Jurkat, Clone E6-1 (cell line): ENCODE measurements around the gene SLC27A2.

Experiments
- DNase-seq: peaks from one replicate; pipeline ENCODE4 v3.0.0-alpha.2; 2011; ENCODE audit warnings: low read depth, low spot score
- H3K4me3 ChIP-seq: 2 replicates; pipeline ENCODE4 v1.5.1; 2011; ENCODE audit warnings: mild to moderate bottlenecking, low read length, control low read depth, moderate library complexity

SLC27A2 gene

DNA sequence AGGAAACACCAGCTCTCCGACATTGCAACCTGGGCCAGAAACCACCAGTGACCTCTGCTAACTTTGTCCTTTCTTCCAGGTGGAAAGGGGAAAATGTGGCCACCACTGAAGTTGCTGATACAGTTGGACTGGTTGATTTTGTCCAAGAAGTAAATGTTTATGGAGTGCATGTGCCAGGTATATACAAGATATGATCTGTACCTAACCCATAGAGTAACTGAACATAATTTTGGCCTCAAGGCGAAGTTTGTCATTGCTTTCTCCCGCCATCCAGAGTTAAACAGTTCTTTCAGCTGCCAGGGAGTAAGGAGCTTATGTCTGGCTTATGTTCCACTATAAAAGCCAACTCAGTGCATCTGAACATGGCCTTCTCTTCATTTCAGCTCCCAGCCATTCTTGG lies 46.9 kb downstream of the SLC27A2 start:
- no peak overlapping the region for H3K4me3 ChIP-seq

DNA sequence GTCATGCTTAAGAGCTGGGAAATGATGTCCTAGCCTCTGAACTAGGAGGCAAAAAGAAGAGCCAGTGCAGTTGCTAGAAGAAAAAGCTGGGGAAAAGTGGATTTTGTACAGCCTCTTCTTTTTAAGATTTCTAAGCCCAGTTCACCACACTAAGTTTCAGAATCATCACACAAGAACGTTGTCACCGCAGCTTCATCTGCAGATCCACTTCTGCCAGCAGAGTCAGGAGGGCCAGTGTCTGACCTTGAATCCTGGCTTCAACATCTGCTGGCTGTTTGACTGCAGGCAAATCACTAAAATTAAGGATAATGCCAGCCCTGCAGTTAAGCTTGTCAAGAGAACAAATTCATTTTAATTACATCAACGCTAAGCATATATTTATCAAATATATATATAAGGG lies 47.3 kb downstream of the SLC27A2 start:
- DNase-seq: no peak
- H3K4me3 ChIP-seq: no peak overlapping the region

More for the DNA sequence above, 46.9 kb downstream of the SLC27A2 start:
- no peak for DNase-seq

DNA sequence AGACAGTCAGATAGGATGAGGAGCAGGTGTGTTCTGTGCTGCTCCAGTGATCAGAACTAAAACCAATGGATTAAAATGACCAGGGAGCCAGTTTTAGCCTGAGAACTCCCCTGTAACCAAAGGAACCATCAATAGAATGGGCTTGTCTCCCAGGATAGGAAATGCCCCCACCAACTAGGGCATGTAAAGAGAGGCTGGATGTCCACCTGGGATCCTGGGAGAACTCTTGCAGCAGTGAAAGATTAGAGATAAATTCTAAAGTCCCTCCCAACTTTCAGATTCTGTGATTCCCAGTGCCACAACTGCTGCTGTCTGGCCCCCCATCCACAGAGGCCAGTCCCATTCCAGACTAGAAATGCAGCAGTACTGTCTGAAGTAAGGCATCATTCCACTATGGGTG lies 49.8 kb downstream of the SLC27A2 start:
- no peak overlapping the region for H3K4me3 ChIP-seq
- no peak for DNase-seq

- no peak overlapping the region for H3K4me3 ChIP-seq
- DNase-seq: no peak
These were observed 50.8 kb downstream of the SLC27A2 start for GRCh38 chr15:50232791-50233190.

- H3K4me3 ChIP-seq: no peak overlapping the region
- no peak for DNase-seq
These were observed 51.3 kb downstream of the SLC27A2 start for GRCh38 chr15:50233192-50233736.

- no peak for DNase-seq
- H3K4me3 ChIP-seq: no peak overlapping the region
These were observed 52.8 kb downstream of the SLC27A2 start for GRCh38 chr15:50234764-50235163.

- DNase-seq: no peak
- no peak overlapping the region for H3K4me3 ChIP-seq
These were observed 53.8 kb downstream of the SLC27A2 start for GRCh38 chr15:50235794-50236193.

DNA sequence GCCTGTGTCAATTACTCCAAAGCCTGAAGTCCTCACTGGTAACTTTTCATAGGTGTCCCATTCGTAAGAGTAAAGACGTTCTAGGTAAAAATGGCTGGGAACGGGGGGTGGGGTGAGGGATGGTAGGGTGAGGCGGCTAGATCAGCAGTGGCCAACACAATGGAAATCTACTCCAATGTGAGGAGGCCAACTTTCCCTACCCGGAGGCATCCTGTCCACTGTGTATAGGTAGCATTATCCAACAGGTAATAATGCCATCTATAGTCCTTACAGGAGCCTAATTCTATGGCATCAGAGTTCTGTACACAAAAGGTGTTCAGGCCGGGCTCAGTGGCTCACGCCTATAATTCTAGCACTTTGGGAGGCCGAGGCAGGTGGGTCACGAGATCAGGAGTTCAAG lies 54.4 kb downstream of the SLC27A2 start:
- no peak for DNase-seq

DNA sequence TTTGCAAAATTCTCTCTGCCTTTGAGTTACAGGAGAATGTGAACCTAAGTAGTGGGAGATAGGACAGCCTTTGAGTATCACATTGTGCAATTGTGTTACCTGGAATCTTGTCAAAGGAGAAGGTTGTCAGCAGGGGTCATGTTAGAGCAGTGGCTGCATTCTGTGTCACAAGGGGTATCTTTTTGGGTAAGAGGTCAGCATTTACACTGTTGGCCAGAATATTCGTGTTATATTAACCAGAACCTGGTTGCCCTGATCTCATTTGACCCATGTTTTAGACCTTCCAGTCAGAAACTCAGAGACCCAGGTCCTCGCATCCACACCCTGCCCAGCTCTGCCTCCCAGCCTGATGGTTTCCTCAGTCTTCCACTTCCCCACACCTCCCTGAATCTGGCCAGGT lies 56.3 kb downstream of the SLC27A2 start:
- H3K4me3 ChIP-seq: no peak overlapping the region
- DNase-seq: no peak

More for the DNA sequence above, 54.4 kb downstream of the SLC27A2 start:
- H3K4me3 ChIP-seq: no peak overlapping the region

DNA sequence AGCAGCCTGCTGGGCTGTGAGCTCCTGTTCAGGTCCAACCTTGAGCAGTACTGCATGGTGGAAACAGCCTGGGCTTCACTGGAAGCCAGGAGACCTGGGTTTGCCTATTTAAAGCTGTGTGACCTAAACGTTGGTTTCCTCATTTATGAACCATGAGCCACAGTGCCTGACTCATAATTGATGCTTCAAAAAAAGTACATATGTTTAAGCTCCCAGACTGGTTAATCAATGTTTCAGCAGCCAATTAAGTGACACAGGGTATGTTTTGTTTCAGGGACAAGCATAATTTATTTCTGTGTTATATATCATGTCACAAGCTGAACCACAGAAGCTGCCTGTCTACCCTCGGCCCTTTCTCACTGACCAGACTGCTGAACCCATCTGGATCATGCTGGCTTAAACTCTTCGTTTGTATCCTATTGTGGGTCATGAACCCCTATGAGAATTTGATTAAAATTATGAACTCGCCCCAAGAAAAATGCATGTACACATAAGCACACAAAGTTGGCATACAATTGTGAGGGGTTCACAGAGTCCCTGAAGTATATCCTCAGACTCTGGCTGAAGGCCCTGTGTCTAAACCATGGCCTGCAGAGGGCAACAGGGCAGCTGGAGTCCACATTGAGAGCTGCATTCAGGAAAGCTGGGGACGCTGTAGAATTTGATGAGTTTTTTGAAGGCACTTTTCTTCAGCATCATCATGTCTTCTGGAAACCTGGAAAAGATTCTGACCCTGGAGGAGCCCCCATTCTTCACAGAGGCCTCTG lies 59.9 kb downstream of the SLC27A2 start:
- no peak for DNase-seq
- no peak overlapping the region for H3K4me3 ChIP-seq

- no peak overlapping the region for H3K4me3 ChIP-seq
- no peak for DNase-seq
These were observed 62.2 kb downstream of the SLC27A2 start for GRCh38 chr15:50244153-50244552.

GRCh38 chr15:50244959-50245624 lies 63.1 kb downstream of the SLC27A2 start:
- H3K4me3 ChIP-seq: no peak overlapping the region
- DNase-seq: no peak

DNA sequence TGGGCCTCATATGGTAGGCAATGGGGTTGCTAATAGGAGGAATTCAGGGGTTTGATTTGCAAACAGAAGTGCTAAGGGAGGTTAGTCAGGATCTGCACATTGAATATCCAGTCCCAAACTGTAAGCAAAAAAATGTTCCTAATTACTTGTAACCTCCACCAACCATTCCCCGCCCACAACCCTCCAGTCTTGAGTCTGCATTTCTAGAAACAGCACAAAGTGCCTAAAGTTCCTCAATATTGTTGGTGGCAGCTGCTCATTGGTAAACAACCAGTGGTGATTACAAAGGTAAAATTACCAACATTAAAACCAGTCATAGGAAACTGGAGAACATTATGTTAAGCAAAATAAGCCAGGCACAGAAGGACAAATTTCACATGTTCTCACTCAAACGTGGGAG lies 64.6 kb downstream of the SLC27A2 start:
- no peak overlapping the region for H3K4me3 ChIP-seq
- DNase-seq: no peak

DNA sequence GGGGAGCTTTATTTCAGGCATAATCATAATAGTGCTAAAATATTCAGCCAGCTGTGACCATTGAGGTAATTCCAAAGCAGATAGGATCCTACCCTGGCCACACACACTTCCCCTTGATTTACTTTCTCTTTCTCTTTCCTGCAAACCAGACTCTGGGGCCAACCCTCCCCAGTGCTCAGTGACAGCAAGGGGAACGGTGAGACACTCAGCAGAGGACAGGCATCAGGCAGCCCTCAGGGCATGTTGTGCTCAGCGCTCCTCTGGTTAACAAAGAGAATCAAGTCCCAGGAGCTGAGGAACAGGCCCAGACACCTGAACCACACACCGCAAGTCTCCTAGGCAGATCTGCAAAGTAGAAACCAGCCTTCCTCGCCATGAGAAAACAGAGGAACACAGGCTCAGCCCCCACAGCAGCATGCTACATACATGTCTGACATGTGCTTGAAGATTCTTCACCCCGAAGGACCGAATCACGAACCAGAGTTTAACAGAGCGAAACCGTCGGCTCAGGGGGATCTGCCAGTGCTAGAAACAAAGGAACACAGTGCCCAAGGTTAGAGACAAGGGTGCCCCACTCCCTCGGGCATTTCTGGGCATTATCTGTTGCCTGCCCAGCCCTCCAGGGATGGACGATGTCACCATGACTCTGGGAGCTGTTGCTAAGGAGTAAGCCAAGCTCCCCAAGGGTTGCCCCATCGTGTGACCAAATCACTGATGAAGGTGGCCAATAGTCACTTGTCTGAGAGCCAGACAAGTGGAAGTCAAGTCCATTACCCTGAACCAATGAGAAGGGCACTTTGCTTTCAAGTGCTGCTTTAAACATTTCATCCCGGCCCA lies 66.0 kb downstream of the SLC27A2 start:
- H3K4me3 ChIP-seq: no peak overlapping the region; the same call in 1 of the 2 replicates
- DNase-seq: peak; percentile 79

DNA sequence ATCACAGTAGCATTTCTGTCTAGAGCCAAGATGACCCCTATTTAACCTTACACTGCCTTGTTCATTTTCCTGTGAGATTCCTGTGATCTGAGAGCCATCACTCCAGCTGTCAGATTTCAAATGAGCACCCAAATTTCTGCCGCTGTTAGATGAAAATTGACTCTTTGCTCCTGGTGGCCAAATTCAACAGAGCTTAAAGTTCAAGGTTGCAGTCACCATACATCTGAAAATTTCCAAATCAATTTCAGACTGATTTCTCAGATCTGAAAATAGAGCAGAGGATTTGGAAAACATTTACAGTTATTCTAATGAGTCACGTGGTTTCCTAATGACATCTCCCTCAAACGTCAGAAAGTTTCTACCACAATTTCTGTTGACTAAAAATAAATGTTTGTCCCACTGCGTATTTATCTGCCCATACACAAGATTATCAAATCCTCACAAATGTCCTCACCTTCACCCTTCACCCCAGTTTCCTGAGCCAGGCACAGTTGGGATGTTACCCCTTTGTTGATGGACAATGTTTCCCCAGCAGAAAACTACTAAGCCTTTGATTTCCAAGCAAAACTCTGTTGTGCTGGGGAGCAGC lies 67.1 kb downstream of the SLC27A2 start:
- DNase-seq: no peak
- H3K4me3 ChIP-seq: no peak overlapping the region

DNA sequence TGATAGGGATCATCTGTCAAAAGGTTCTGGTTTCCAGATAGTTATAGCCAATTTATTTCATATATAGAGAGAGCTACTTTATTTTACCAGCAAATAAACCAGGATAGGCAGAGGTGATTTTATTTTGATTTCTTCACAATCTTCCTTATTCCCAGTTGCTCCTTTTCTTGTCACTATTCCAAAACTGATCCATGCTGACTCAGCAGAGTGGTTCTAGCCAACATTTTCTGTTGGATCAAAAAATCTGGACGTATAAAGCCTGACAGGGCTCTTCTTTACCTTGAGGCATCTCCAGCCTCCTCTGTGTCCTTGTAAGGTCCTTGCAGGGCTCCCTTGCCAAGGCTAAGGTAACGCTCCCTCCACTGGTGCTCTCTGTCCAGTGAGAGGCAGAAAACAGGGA lies 67.7 kb downstream of the SLC27A2 start:
- no peak for DNase-seq
- H3K4me3 ChIP-seq: no peak overlapping the region

DNA sequence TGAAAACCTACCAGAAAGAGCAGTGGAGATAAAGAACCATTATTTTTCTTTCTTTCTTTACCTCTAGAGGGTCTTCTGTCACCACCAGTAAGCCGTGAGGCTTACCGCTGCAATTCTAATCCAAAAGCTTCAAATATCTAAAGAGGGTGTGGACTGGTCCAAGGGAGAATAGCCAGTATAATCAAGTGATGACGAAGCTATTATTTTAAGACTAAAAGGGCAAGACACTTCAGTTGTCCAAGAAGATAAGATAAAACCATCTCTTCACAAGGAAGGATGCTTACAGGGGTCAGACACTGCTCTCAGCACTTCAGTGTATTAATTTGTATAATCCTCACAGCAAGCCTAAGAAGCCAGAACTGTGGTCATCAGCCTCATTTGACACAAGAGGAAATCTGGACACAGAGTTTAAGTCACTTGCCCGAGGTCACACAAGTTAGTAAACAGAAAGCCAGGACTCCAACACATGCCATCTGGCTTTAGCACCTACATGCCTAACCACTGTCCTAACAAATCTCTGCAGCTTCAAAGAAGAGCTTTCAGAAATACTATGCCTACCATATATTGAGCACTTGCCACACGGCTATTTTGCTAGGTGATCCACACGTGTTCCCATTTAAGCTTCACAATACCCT lies 68.9 kb downstream of the SLC27A2 start:
- H3K4me3 ChIP-seq: no peak overlapping the region
- DNase-seq: no peak

GRCh38 chr15:50251638-50252182 lies 69.7 kb downstream of the SLC27A2 start:
- H3K4me3 ChIP-seq: no peak overlapping the region
- no peak for DNase-seq

GRCh38 chr15:50252556-50252955 lies 70.6 kb downstream of the SLC27A2 start:
- H3K4me3 ChIP-seq: no peak overlapping the region
- no peak for DNase-seq
